Ramos (cell line): Measurements from ENCODE around the gene FAM120C.

Experiments used
- in situ Hi-C: fragments of 300-500 bp; cut with MboI; formaldehyde crosslinking; loops from one replicate; pipeline ENCODE4 v1.14.3; 2022; ENCODE audit warnings: low sequenced_read_pairs; ENCODE audit not compliant: unreplicated experiment

The FAM120C gene

GRCh38 chrX:54171527-54172250 lies 11.4 kb downstream of the FAM120C start:
- in situ Hi-C loops = no loop called here

- in situ Hi-C loops = no loop called here
Observed at GRCh38 chrX:54171091-54171490, 12.0 kb downstream of the FAM120C start.

- in situ Hi-C loops = no loop called here
Observed at GRCh38 chrX:54166915-54167314, 16.1 kb downstream of the FAM120C start.

- in situ Hi-C loops = no loop called here
Observed at GRCh38 chrX:54157561-54157960, 25.5 kb downstream of the FAM120C start.

- in situ Hi-C loops = no loop called here
Observed at GRCh38 chrX:54134269-54134668, 48.8 kb downstream of the FAM120C start.

GRCh38 chrX:54116391-54116790 lies 66.7 kb downstream of the FAM120C start:
- in situ Hi-C loops = no loop called here

- in situ Hi-C loops = no loop called here
Observed at GRCh38 chrX:54093571-54093970, 89.5 kb downstream of the FAM120C start.

- in situ Hi-C loops = no loop called here
Observed at GRCh38 chrX:54093159-54093558, 89.9 kb downstream of the FAM120C start.

GRCh38 chrX:54090880-54091279 lies 92.2 kb downstream of the FAM120C start:
- in situ Hi-C loops = no loop called here

- in situ Hi-C loops = no loop called here
Observed at GRCh38 chrX:54089191-54089590, 93.9 kb downstream of the FAM120C start.

- in situ Hi-C loops = no loop called here
Observed at GRCh38 chrX:54087661-54088060, 95.4 kb downstream of the FAM120C start.

GRCh38 chrX:54085666-54086065 lies 97.4 kb downstream of the FAM120C start:
- in situ Hi-C loops = no loop called here

GRCh38 chrX:54076903-54077302 lies 106.2 kb downstream of the FAM120C start:
- in situ Hi-C loops = no loop called here

GRCh38 chrX:54074826-54075225 lies 108.2 kb downstream of the FAM120C start:
- in situ Hi-C loops = no loop called here

GRCh38 chrX:54067766-54068165 lies 115.3 kb downstream of the FAM120C start:
- in situ Hi-C loops = no loop called here

GRCh38 chrX:54066841-54067240 lies 116.2 kb downstream of the FAM120C start:
- in situ Hi-C loops = no loop called here

GRCh38 chrX:54064564-54064963 lies 118.5 kb downstream of the FAM120C start:
- in situ Hi-C loops = no loop called here

- in situ Hi-C loops = no loop called here
Observed at GRCh38 chrX:54063361-54063760, 119.7 kb downstream of the FAM120C start.

GRCh38 chrX:54049801-54050200 lies 133.3 kb downstream of the FAM120C start:
- in situ Hi-C loops = loop anchor here (25.0 kb wide), 1 partner anchor 488 kb away; the partner anchor contains the start of gene GNL3L

GRCh38 chrX:54048412-54048811 lies 134.6 kb downstream of the FAM120C start:
- in situ Hi-C loops = loop anchor here (25.0 kb wide), 1 partner anchor 489 kb away; the partner anchor contains the start of gene GNL3L

- in situ Hi-C loops = loop anchor here (25.0 kb wide), 1 partner anchor 492 kb away; the partner anchor contains the start of gene GNL3L
Observed at GRCh38 chrX:54045563-54046228, 137.4 kb downstream of the FAM120C start.
